RWPE1 (cell line): Measurements from ENCODE around the gene PDGFA.

ENCODE experiments used
- CTCF ChIA-PET: fragments of 350-600 bp; sonication (Branson Sonifier 250); formaldehyde crosslinking; extraction: SDS; loops from one replicate; lab custom pipeline; 2021; lab: Yijun Ruan, JAX
- POLR2A ChIA-PET: fragments of 400-600 bp; formaldehyde crosslinking; extraction: SDS; loops from one replicate; lab custom pipeline; 2020; ENCODE audit warnings: antibody characterized with exemption; ENCODE audit not compliant: low non-redundant PET; lab: Yijun Ruan, JAX
- DNase-seq: peaks from one replicate; pipeline ENCODE4 v3.0.0; 2012; ENCODE audit warnings: low spot score
- H3K27ac ChIP-seq: fragments of 450-650 bp; 2 replicates; pipeline ENCODE4 v1.5.1; 2017
- TF ChIP-seq, protein P1 (sequence below): fragments of 450-650 bp; conservative IDR thresholded peaks from 2 replicates; pipeline ENCODE4 v1.5.1; 2017; ENCODE audit warnings: low read depth, mild to moderate bottlenecking

PDGFA gene

DNA sequence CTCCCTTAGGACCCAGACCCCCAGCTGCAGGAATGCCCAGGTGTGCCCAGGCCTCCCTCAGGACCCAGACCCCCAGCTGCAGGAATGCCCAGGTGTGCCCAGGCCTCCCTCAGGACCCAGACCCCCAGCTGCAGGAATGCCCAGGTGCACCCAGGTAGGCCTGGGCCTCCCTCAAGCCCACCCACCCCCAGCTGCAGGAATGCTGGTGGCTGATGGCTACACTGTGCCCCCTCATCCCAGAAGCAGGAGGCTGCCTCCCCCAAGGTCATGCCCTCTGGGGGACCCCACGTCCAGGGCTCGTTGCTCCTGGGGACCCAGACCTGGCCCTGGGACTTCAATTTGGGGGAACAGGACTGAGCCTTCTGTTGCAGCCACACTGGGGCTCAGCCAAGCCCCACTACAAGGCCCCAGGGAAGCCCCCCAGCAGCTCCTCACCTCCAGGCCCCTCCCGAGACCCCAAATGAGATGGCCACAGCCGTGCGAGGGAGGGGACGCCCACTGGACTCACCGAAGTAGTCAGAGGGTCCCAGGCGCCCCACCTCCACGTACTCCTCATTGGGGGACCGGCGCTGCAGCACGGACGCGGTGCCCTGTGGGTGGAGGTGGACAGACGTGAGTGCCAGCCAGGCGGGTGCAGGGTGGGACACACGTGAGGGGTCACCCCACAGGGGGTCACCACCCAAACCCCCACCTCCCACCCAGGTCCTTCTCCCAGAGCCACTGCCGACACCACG is 31.4 kb upstream of the PDGFA start:
- CTCF ChIA-PET = no interaction called here
- no peak overlapping the region for H3K27ac ChIP-seq
- POLR2A ChIA-PET = no interaction called here
- TF ChIP-seq, protein P1, sequence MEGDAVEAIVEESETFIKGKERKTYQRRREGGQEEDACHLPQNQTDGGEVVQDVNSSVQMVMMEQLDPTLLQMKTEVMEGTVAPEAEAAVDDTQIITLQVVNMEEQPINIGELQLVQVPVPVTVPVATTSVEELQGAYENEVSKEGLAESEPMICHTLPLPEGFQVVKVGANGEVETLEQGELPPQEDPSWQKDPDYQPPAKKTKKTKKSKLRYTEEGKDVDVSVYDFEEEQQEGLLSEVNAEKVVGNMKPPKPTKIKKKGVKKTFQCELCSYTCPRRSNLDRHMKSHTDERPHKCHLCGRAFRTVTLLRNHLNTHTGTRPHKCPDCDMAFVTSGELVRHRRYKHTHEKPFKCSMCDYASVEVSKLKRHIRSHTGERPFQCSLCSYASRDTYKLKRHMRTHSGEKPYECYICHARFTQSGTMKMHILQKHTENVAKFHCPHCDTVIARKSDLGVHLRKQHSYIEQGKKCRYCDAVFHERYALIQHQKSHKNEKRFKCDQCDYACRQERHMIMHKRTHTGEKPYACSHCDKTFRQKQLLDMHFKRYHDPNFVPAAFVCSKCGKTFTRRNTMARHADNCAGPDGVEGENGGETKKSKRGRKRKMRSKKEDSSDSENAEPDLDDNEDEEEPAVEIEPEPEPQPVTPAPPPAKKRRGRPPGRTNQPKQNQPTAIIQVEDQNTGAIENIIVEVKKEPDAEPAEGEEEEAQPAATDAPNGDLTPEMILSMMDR = no peak
- DNase-seq = no peak

DNA sequence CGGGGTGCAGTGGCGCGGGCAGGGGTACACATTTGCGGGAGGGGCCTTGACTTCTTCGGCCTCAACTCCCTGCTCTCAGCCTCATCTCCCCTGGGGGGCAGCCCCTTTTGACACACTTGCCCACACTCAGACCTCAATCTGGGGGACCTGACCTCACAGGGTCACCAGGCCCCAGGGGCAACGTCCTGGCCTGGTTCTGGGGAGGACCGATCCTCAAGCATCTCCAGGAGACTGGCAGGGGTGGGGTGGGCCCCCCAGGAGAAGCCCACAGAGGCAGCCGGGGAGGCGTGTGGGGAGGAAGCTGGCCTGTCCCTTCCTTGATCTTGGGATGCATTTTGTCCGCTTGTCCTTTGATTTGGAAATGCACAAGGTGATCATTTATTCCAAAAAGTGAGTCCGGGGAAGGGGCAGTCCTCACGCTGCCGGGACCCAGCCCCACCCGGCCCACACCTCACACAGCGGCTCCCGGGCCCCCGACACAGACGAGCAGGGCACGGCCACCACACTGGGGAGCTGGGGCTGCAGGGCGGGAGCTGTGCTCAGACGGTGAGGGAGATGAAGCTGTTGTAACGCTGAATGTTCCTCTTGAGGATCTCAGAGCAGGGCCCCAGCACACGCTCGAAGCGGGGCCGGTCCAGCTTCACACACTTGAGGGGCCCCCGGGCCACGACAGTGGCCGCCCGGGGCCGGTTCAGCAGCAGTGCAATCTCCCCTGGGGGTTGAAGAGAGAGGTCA is 30.4 kb upstream of the PDGFA start:
- TF ChIP-seq, protein P1 = no peak
- POLR2A ChIA-PET = no interaction called here
- CTCF ChIA-PET = interaction anchor here (0.6 kb wide), 1 partner anchor 87 kb away, joined by 4 read pairs; no protein-coding TSS in a partner anchor
- DNase-seq = no peak
- H3K27ac ChIP-seq = peak overlapping the region; percentile 1; the same call in 1 of the 2 replicates

DNA sequence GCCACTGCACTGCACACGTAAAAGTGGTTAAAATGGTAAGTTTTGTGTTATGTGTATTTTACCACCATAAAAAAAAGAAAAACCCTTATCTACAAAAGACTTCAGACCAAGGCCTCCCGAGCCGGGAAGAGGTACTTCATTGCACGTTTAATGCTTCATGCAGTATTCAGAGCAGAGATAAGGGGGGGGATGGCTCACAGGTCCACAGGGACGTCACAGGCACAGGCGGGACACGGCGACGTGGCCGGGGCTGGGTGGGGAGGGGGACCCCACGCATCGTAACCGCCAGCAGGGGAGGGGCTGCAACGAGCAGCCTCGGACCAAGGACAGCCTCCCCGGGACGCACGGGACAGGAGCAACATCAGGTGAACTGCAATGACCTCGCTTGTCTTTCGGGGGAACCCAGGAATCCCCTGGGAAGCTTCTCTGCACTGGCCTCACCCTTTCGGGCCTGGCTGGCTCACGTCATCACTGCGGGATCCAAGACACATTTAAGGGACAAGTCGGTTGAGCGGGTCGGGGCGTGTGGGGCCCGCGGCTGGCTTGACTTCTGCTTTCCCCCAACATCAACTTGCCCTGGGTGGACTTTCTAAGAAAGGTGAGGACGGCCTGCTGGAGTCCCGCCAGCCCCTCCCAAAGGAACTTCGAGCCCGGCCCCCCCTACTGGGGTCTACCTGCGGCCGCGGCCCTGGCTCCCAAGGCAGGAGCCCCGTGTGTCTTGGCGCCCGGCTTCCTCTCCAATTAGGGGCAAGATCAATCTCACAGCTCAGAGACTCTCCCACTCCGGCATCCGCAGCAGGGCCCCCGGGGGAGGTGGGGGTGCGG is 29.6 kb upstream of the PDGFA start:
- peak overlapping the region; percentile 1; the same call in 1 of the 2 replicates for H3K27ac ChIP-seq
- DNase-seq = no peak
- TF ChIP-seq, protein P1 = no peak
- CTCF ChIA-PET = no interaction called here
- POLR2A ChIA-PET = no interaction called here

DNA sequence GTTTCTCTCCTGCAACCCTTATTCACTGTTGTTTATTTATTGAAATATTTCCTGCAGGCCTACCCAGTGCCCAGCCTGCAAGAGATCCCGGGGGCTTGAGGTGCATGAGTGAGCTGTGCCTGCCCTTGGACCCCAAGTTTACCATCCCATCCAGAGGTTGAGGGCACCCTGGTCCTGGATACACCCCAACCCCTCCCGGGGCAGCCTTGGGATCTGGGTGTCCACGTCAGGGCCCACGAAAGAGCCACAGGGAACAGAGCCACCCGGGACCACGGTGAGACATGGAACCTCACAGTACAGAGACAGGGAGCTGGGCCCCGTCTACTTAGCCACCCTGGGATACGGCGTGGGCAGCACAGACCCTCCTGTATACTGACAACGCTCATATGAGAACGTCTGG is 28.8 kb upstream of the PDGFA start:
- TF ChIP-seq, protein P1 = no peak
- CTCF ChIA-PET = no interaction called here
- POLR2A ChIA-PET = no interaction called here
- H3K27ac ChIP-seq = peak overlapping the region; percentile 34; the same call in 1 of the 2 replicates
- no peak for DNase-seq

DNA sequence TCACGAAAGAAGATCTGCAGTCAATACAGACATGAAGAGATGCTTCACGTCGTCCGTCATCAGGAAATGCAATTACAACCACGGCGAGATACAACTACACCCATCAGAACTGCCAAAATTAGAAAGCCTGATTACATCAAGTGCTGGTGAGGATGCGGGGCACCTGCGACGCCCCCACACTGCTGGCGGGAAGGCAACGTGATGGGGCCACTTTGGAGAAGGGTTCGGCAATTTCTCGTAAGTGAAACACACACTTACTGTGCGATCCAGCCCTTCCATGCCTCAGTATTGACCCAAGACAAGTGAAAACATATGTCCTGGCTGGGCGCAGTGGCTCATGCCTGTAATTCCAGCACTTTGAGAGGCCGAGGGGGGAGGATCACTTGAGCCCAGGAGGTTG is 25.8 kb upstream of the PDGFA start:
- no peak for DNase-seq
- TF ChIP-seq, protein P1 = no peak
- 0 out of 2 replicates have a peak overlapping the region, but pooled peaks have one; percentile 17 for H3K27ac ChIP-seq
- POLR2A ChIA-PET = no interaction called here
- CTCF ChIA-PET = interaction anchor here (0.6 to 0.7 kb wide), 3 partner anchors 9 to 1813 kb away, joined by 3 to 4 read pairs (median 4); no protein-coding TSS in a partner anchor
